Kidney epithelial cell (primary cell): Measurements from ENCODE around the gene EMILIN2. TPM values are rescaled to one million over a fixed set of nuclear protein-coding genes. Genes with fewer than 3 reads are reported as not detected.

ENCODE experiments used
- DNase-seq: peaks from one replicate; pipeline ENCODE4 v3.0.0-alpha.2; 2010; ENCODE audit warnings: low read depth
- H3K27me3 ChIP-seq: 2 replicates; pipeline ENCODE4 v1.6.0; 2011; ENCODE audit warnings: low read length; ENCODE audit not compliant: control insufficient read depth, insufficient read depth
- H3K36me3 ChIP-seq: 2 replicates; pipeline ENCODE4 v1.5.1; 2011; ENCODE audit warnings: low read length; ENCODE audit not compliant: control insufficient read depth, insufficient read depth
- H3K4me3 ChIP-seq: 2 replicates; pipeline ENCODE4 v1.5.1; 2011; ENCODE audit warnings: low read depth, mild to moderate bottlenecking, control low read depth, low read length
- CTCF ChIP-seq: IDR thresholded peaks from 2 replicates; pipeline ENCODE4 v1.5.1; 2011; ENCODE audit warnings: mild to moderate bottlenecking, moderate library complexity, low read length, control low read depth, inconsistent platforms; ENCODE audit not compliant: insufficient read depth, poor library complexity, severe bottlenecking
- total RNA-seq: library from RNA; depleted of rRNA; stranded (reverse); fragments of >200 nt; gene quantifications from 2 replicates; pipeline ENCODE4 v1.2.3, GENCODE V29; 2015

EMILIN2 gene
- total RNA-seq, 1 donor from 2014 or later, result 27.0 TPM

- no peak overlapping the region for H3K4me3 ChIP-seq
- DNase-seq, result no peak
- no peaks in the 10 kb centered on the region for H3K36me3 ChIP-seq
- H3K27me3 ChIP-seq, result no peaks in the 10 kb centered on the region
- no peak for TF ChIP-seq CTCF
Measured at GRCh38 chr18:2964361-2965010, 117.7 kb downstream of the EMILIN2 start.

Other genes with a start within 250 kb of the EMILIN2 start
- gene SMCHD1, start 191.3 kb upstream of the EMILIN2 start, total RNA-seq, result 28.0 and 37.5 TPM in 2 replicates
- gene LPIN2, start 166.1 kb downstream of the EMILIN2 start, total RNA-seq, result 20.0 and 24.9 TPM in 2 replicates